HG03108 (cell line): Measurements from ENCODE around the gene SMAD7.

ENCODE experiments used
- ATAC-seq: cut with Tn5 transposase; IDR thresholded peaks from one replicate; pipeline ENCODE4 v1.9.1; 2021; ENCODE audit warnings: moderate library complexity; ENCODE audit not compliant: unreplicated experiment

The SMAD7 gene

GRCh38 chr18:48931680-48932461 lies 18.9 kb downstream of the SMAD7 start:
- no peak for ATAC-seq

GRCh38 chr18:48930926-48931325 lies 19.8 kb downstream of the SMAD7 start:
- no peak for ATAC-seq

- no peak for ATAC-seq
Measured at GRCh38 chr18:48929941-48930713, 20.6 kb downstream of the SMAD7 start.

DNA sequence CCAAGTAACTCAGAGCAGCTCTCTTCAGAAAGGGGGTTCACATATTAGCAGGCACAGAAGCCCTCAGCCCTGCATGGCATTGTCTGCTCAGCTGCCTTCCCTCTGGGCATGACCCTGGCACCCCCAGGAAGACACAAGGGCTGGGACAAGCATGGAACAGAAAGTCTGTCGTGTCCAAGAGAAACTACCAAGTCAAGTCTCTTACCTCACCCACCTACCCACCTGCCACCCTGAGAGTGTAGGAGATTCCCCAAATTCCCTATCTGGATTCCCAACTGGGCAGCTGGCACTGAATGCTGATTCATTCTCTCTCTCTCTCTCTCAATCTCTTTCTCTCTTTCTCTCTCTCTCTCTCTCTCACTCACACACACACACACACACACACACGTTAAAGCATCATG lies 21.6 kb downstream of the SMAD7 start:
- no peak for ATAC-seq

DNA sequence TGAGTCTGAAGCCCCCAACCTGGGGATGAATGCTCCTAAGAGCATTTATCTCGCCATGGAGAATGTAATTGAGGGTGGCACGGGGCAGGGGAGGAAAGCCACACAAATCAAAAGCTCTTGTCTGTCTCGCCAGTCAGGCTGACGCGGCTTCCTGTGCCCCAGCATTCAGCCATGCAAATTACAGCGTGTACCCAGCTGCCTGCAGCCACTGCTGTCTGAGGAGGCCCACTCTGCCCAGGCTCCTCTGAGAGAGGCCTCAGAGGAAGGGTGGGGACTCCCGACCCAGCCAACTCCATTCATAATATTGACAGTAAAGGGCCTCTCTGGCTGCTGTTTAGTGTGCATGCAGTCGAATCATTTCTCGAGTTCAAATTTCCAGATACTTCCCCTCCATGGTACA lies 22.0 kb downstream of the SMAD7 start:
- ATAC-seq, result peak; percentile 80

GRCh38 chr18:48927286-48928080 lies 23.3 kb downstream of the SMAD7 start:
- ATAC-seq, result no peak

GRCh38 chr18:48926420-48926857 lies 24.3 kb downstream of the SMAD7 start:
- no peak for ATAC-seq

DNA sequence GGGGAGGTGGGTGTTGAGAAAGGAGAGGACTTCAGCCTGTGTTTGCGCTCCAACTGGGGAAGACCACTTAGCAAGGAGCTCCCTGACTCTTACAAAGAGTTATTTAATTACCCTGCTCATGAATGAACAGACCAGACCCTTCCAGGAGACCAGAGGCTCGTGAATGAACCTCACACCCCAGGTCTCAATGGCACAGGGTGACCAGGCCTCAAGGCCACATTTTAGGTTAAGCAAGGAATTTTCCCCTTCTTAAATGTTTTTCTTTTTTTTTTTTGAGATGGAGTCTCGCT lies 25.3 kb downstream of the SMAD7 start:
- no peak for ATAC-seq

- ATAC-seq, result no peak
Measured at GRCh38 chr18:48924630-48925490, 25.9 kb downstream of the SMAD7 start.

- no peak for ATAC-seq
Measured at GRCh38 chr18:48923746-48924629, 26.8 kb downstream of the SMAD7 start.

- no peak for ATAC-seq
Measured at GRCh38 chr18:48922801-48923730, 27.7 kb downstream of the SMAD7 start.

DNA sequence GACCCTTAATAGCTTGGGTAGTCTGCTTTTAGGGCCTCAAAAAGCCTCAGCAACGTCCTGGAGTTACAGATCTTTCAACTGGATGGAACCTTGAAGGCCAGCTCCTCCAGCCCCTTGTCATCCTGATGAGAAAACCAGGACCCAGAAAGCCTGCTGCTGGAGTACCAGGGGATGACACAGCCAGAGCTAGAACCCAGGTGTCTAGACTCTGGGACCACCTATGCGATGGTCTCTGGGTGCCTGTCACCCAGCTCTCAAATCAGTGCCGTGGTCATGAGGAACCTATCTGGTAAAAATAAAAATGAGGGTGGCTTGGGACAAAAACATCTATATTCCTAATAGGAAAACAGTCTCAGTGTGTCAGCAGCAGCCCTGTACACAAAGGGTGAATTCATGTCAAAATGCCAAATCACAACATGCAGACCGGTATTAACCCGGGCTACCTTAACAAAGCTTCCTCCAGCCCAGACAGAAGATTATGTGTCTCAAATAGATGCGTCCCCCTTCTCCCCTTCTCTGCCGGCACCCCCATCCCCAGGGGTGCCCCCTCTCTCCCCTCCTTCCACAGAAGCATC lies 28.5 kb downstream of the SMAD7 start:
- no peak for ATAC-seq

- ATAC-seq, result no peak
Measured at GRCh38 chr18:48921305-48922225, 29.2 kb downstream of the SMAD7 start.

DNA sequence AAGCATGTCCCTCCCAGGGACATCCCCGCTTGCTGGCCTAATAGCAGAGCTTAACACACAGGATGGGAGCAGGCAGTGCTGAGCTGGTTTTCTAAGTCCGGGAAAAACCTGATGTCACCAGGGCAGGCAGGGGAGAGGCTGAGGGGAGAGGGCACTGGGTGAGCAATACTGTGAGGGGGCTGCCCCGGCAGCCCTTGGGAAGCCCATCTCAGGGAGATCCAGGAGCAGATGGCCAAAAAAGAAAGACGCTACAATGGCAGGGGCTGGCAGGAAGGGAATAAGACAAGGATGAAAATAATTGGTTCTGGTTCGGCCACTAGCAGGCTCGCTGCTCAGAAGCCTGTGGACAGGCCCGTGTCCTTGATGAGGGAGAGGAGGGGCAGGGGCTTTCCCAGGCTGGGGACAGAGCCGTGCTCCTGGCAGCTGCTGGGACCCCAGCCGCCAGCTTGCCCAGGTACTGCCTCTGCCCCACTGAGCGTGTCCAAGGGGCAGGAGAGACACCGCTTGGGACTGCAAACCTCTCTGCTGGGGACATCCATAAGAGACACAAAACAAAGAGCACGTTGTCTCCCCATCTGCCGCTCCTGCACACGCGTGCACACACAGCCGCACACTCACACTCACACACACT lies 30.2 kb downstream of the SMAD7 start:
- ATAC-seq, result no peak

- ATAC-seq, result no peak
Measured at GRCh38 chr18:48919547-48919946, 31.2 kb downstream of the SMAD7 start.

- no peak for ATAC-seq
Measured at GRCh38 chr18:48918660-48919456, 31.9 kb downstream of the SMAD7 start.
